Right atrium auricular region (tissue), 2 donors: ENCODE data around the gene OR13G1. TPM values are rescaled to one million over a fixed set of nuclear protein-coding genes. Genes with fewer than 3 reads are reported as not detected.

Experiments
- DNase-seq: peaks from one replicate; pipeline ENCODE4 v3.0.0-alpha.2; 2019; ENCODE audit warnings: low spot score
- H3K27ac ChIP-seq, 2 donors: fragments of 200-600 bp; sonication (generic); 1 replicate in 1 of 2; 2 replicates in 1 of 2; pipeline ENCODE4 v1.5.1; 2016 to 2019
- H3K27me3 ChIP-seq, 2 donors: fragments of 200-600 bp; sonication (generic); one replicate each; pipeline versions ENCODE4 v1.5.1 to v1.6.0; 2017 to 2019
- H3K36me3 ChIP-seq: fragments of 200-600 bp; sonication (generic); one replicate; pipeline ENCODE4 v1.5.1; 2016
- H3K4me1 ChIP-seq, 2 donors: fragments of 200-600 bp; sonication (generic); one replicate each; pipeline versions ENCODE4 v1.5.1 to v1.6.0; 2017 to 2019
- H3K4me3 ChIP-seq, 2 donors: fragments of 200-600 bp; sonication (generic); 1 replicate in 1 of 2; 2 replicates in 1 of 2; pipeline ENCODE4 v1.5.1; 2017 to 2019; ENCODE audit warnings: mild to moderate bottlenecking in 1 of 2, moderate library complexity in 1 of 2
- H3K9me3 ChIP-seq, 2 donors: fragments of 200-600 bp; sonication (generic); one replicate each; pipeline ENCODE4 v1.5.1; 2019
- total RNA-seq, 2 donors: library from RNA; depleted of rRNA; stranded (reverse); fragments of >200 nt; gene quantifications; one replicate each; pipeline ENCODE4 v1.1.0, GENCODE V29; 2016
- TF ChIP-seq, protein P1 (sequence below), 2 donors: fragments of 200-600 bp; sonication (generic); IDR thresholded peaks; one replicate each; pipeline ENCODE4 v1.5.1; 2019; ENCODE audit warnings: antibody characterized with exemption in 2 of 2

OR13G1 gene
- total RNA-seq, 2 donors from 2014 or later, result not detected

- H3K4me3 ChIP-seq, result no peak overlapping the region
- H3K27ac ChIP-seq, result no peak overlapping the region
- H3K4me1 ChIP-seq, result no peaks in the 10 kb centered on the region
- no peak for DNase-seq
- no peaks in the 10 kb centered on the region for H3K36me3 ChIP-seq
- H3K27me3 ChIP-seq, result no peaks in the 10 kb centered on the region
- TF ChIP-seq, protein P1, sequence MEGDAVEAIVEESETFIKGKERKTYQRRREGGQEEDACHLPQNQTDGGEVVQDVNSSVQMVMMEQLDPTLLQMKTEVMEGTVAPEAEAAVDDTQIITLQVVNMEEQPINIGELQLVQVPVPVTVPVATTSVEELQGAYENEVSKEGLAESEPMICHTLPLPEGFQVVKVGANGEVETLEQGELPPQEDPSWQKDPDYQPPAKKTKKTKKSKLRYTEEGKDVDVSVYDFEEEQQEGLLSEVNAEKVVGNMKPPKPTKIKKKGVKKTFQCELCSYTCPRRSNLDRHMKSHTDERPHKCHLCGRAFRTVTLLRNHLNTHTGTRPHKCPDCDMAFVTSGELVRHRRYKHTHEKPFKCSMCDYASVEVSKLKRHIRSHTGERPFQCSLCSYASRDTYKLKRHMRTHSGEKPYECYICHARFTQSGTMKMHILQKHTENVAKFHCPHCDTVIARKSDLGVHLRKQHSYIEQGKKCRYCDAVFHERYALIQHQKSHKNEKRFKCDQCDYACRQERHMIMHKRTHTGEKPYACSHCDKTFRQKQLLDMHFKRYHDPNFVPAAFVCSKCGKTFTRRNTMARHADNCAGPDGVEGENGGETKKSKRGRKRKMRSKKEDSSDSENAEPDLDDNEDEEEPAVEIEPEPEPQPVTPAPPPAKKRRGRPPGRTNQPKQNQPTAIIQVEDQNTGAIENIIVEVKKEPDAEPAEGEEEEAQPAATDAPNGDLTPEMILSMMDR (IDR thresholded peaks at IDR 0.05), result no peak
- no peaks in the 10 kb centered on the region for H3K9me3 ChIP-seq
These were observed 31.7 kb downstream of the OR13G1 start for GRCh38 chr1:247647864-247648263.

DNA sequence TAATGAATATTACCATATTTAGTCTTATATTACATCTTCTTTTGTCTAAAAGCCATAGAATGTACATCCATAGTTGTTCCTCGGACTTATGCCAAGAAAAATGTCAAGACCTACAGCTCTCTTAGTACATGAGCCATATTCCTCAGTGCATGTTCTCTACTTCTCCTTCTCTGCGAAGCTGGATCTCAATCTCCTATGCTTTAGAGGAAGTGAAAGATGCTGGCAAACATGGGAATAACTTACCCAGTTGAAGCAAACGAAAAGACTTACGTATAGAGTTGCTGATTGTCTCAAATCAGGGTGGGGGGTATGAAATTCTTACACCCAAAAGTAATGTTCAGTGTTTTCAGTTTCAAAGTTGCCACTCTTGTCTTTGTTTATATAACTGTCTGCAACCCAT is 32.7 kb downstream of the OR13G1 start:
- Histone ChIP-seq H3K4me3 (no peak overlapping the region), H3K27me3 (no peaks in the 10 kb centered on the region), H3K4me1 (no peaks in the 10 kb centered on the region), H3K36me3 (no peaks in the 10 kb centered on the region), H3K9me3 (no peaks in the 10 kb centered on the region), H3K27ac (no peak overlapping the region)
- TF ChIP-seq, protein P1 (IDR thresholded peaks at IDR 0.05), result no peak
- no peak for DNase-seq

GRCh38 chr1:247642742-247643141 is 36.8 kb downstream of the OR13G1 start:
- no peak overlapping the region for H3K4me3 ChIP-seq
- no peaks in the 10 kb centered on the region for H3K27me3 ChIP-seq
- TF ChIP-seq, protein P1 (IDR thresholded peaks at IDR 0.05), result no peak
- H3K36me3 ChIP-seq, result no peaks in the 10 kb centered on the region
- no peaks in the 10 kb centered on the region for H3K9me3 ChIP-seq
- no peak for DNase-seq
- H3K4me1 ChIP-seq, result no peaks in the 10 kb centered on the region
- no peak overlapping the region for H3K27ac ChIP-seq

DNA sequence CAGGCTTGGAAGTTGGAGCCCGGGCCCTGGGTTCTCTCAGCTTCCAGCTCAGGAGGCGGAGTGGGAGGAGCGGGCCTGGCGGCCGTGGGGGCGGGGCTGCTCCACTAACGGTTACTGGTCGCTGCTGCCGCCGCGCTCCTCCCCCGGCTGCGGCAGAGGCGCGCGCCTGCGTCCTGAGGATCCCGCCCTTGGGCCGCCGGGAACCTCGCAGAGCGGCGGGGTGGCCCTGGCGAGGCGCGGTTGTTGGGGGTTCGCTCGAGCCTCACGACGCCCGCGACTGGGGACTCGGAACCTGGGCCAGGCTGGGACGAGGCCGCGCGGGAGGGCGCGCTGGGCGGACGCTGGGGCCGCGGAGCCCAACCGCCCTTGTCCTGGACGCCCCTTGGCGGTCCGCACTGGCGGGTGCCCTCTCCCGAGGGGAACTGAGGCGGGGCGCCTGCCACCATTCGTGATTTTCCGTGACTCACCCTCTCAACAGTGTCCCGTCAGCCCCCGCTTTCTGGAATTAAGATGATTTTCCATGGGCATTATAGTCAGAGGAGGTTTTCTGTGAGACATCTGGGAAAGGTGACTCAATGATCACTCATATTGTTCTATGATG is 40.1 kb downstream of the OR13G1 start:
- no peaks in the 10 kb centered on the region for H3K27me3 ChIP-seq
- TF ChIP-seq, protein P1 (IDR thresholded peaks at IDR 0.05), result no peak
- no peak overlapping the region for H3K27ac ChIP-seq
- H3K9me3 ChIP-seq, result no peaks in the 10 kb centered on the region
- no peak for DNase-seq
- H3K36me3 ChIP-seq, result no peaks in the 10 kb centered on the region
- peak overlapping the region; percentile 0 to 40 for H3K4me3 ChIP-seq
- H3K4me1 ChIP-seq, result no peaks in the 10 kb centered on the region

DNA sequence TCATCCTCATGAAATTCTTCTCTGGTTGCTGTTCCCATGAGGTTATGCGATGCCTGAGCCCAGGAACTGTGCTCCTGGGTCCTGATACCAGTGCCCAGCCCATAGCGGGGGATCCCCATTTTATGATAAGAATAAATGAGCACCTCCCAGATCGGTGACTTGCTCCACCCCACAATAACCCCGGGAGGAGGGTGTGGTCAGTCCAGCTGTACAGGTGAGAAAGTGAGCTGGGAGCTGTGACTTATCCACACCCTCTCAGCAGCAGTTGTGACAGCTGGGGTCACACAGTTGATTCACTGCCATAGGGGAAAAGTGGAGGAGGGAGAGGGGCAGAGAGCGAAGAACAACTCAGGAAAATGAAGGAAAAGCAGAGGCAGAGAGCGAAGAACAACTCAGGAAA is 40.8 kb downstream of the OR13G1 start:
- DNase-seq, result no peak

More for the DNA sequence above, 40.8 kb downstream of the OR13G1 start:
- Histone ChIP-seq H3K27me3 (no peaks in the 10 kb centered on the region), H3K27ac (no peak overlapping the region), H3K4me1 (no peaks in the 10 kb centered on the region), H3K4me3 (no peak overlapping the region), H3K9me3 (no peaks in the 10 kb centered on the region), H3K36me3 (no peaks in the 10 kb centered on the region)
- TF ChIP-seq, protein P1 (IDR thresholded peaks at IDR 0.05), result no peak
